ENCODE measurements around the gene TSPO2.

DNA sequence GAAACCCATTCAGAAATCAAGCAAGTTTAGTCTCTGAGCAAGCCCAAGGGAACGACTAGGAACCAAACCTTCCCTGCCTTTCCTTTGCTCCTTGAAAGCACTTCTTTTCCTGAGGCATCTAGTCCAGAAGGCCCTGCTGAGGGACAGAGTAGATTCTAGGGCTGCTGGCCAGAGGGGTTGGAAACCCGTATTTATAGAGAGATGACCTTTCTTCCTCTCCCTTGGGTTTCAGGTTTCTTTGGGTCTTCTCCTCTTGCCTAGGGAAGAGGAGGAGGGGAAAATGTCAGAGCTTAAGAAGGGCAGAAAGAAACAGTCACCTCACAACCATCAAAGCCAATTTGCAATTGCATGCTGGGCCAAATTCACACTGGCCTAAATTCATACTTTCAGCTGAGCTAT is 16.5 kb downstream of the TSPO2 start:
- TF ChIP-seq, protein P1, sequence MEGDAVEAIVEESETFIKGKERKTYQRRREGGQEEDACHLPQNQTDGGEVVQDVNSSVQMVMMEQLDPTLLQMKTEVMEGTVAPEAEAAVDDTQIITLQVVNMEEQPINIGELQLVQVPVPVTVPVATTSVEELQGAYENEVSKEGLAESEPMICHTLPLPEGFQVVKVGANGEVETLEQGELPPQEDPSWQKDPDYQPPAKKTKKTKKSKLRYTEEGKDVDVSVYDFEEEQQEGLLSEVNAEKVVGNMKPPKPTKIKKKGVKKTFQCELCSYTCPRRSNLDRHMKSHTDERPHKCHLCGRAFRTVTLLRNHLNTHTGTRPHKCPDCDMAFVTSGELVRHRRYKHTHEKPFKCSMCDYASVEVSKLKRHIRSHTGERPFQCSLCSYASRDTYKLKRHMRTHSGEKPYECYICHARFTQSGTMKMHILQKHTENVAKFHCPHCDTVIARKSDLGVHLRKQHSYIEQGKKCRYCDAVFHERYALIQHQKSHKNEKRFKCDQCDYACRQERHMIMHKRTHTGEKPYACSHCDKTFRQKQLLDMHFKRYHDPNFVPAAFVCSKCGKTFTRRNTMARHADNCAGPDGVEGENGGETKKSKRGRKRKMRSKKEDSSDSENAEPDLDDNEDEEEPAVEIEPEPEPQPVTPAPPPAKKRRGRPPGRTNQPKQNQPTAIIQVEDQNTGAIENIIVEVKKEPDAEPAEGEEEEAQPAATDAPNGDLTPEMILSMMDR (IDR thresholded peaks at IDR 0.05; ENCODE audit: insufficient read depth, low read depth, low read length), result no peak
- TF ChIP-seq EZH2 (IDR thresholded peaks at IDR 0.05; ENCODE audit: insufficient read depth, low read length), result no peak
